ENCODE measurements around the gene ARHGEF2.

GRCh38 chr1:155898888-155899287 is 79.5 kb downstream of the ARHGEF2 start:
- TF ChIP-seq CBX3 (IDR thresholded peaks at IDR 0.05; ENCODE audit: borderline replicate concordance in 1 of 2, low read length in 2 of 2) (no peak), CTCF (IDR thresholded peaks at IDR 0.05 in 2 of 3, conservative IDR thresholded peaks at IDR 0.05 in 1 of 3; ENCODE audit: insufficient read depth in 2 of 3, low read depth in 1 of 3, low read length in 3 of 3) (no peak)

All from K562 (cell line).